Choroid plexus epithelial cell (primary cell): ENCODE data around the gene NAPSA.
"Not testable (repeated sequence)": the region's sequence is repeated elsewhere in the genome, so short reads cannot be mapped to it uniquely, and the experiment has no call there.

Experiments
- DNase-seq: peaks from one replicate; pipeline ENCODE4 v3.0.0-alpha.2; 2010; ENCODE audit warnings: low read depth
- H3K4me3 ChIP-seq: 2 replicates; pipeline ENCODE4 v1.5.1; 2011; ENCODE audit warnings: low read depth, mild to moderate bottlenecking, control low read depth, low read length, moderate library complexity
- CTCF ChIP-seq: conservative IDR thresholded peaks from 2 replicates; pipeline ENCODE4 v1.5.1; 2011; ENCODE audit warnings: low read depth, mild to moderate bottlenecking, control low read depth, inconsistent platforms, low read length, moderate library complexity

Gene NAPSA

GRCh38 chr19:50357178-50358100, 8.0 kb downstream of the NAPSA start:
- H3K4me3 ChIP-seq: peak overlapping the region; percentile 47
- TF ChIP-seq CTCF: peak; percentile 84
- DNase-seq: peak; percentile 60

GRCh38 chr19:50356691-50357177, 8.7 kb downstream of the NAPSA start:
- H3K4me3 ChIP-seq: no peak overlapping the region
- no peak for DNase-seq
- no peak for TF ChIP-seq CTCF

- DNase-seq: not testable (repeated sequence)
Observed at GRCh38 chr19:50353487-50353880, 12.0 kb downstream of the NAPSA start.

GRCh38 chr19:50352242-50352641, 13.2 kb downstream of the NAPSA start:
- no peak overlapping the region for H3K4me3 ChIP-seq
- no peak for DNase-seq
- TF ChIP-seq CTCF: no peak

More at GRCh38 chr19:50353487-50353880, 12.0 kb downstream of the NAPSA start:
- not testable (repeated sequence) for H3K4me3 ChIP-seq

- no peak for DNase-seq
- TF ChIP-seq CTCF: peak; percentile 10
Observed at GRCh38 chr19:50349277-50350057, 16.0 kb downstream of the NAPSA start.

GRCh38 chr19:50347089-50347581, 18.3 kb downstream of the NAPSA start:
- not testable (repeated sequence) for H3K4me3 ChIP-seq, DNase-seq

More at GRCh38 chr19:50349277-50350057, 16.0 kb downstream of the NAPSA start:
- H3K4me3 ChIP-seq: no peak overlapping the region

GRCh38 chr19:50344661-50345318, 20.6 kb downstream of the NAPSA start:
- no peak for TF ChIP-seq CTCF
- no peak for DNase-seq
- H3K4me3 ChIP-seq: no peak overlapping the region
